ENCODE results near the gene SPATA19. TPM values are rescaled to one million over a fixed set of nuclear protein-coding genes. Genes with fewer than 3 reads are reported as not detected.

Gene SPATA19, protein sequence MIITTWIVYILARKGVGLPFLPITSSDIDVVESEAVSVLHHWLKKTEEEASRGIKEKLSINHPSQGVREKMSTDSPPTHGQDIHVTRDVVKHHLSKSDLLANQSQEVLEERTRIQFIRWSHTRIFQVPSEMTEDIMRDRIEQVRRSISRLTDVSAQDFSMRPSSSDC
- total RNA-seq = not detected

DNA sequence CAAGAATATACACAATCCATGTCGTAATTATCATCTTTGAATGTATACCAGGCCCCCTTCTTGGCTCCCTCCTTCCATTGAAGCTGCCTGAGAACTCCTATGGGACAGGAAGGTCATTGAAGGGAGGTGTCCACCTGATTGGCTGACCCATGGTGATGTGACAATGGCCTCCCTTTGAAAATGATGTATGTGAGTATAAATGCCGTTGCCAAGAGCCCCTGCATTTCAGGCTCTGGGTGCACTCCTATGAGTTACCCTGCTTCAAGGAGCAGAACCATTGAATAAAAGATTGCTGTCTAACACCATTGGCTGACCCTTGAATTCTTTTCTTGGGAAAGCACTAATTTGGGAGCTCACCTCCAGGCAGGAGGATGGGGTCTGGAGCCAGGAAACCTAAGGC lies at the start of gene SPATA19:
SPATA19 (minus strand) TSS at position 101 of the 400 bp plus-strand sequence; CDS start at position 34, 67 bp downstream.
- Histone ChIP-seq H3K9me3 (no peaks in the 10 kb centered on the region), H3K27me3 (no peaks in the 10 kb centered on the region), H3K4me1 (no peaks in the 10 kb centered on the region), H3K27ac (no peak within 1 kb of the TSS), H3K4me3 (no peak within 1 kb of the TSS), H3K36me3 (no peaks in the 10 kb centered on the region)
- TF ChIP-seq, protein P1, sequence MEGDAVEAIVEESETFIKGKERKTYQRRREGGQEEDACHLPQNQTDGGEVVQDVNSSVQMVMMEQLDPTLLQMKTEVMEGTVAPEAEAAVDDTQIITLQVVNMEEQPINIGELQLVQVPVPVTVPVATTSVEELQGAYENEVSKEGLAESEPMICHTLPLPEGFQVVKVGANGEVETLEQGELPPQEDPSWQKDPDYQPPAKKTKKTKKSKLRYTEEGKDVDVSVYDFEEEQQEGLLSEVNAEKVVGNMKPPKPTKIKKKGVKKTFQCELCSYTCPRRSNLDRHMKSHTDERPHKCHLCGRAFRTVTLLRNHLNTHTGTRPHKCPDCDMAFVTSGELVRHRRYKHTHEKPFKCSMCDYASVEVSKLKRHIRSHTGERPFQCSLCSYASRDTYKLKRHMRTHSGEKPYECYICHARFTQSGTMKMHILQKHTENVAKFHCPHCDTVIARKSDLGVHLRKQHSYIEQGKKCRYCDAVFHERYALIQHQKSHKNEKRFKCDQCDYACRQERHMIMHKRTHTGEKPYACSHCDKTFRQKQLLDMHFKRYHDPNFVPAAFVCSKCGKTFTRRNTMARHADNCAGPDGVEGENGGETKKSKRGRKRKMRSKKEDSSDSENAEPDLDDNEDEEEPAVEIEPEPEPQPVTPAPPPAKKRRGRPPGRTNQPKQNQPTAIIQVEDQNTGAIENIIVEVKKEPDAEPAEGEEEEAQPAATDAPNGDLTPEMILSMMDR (IDR thresholded peaks at IDR 0.05) = no peak
- TF ChIP-seq POLR2A (IDR thresholded peaks at IDR 0.05) = no peak
- DNase-seq = no peak

DNA sequence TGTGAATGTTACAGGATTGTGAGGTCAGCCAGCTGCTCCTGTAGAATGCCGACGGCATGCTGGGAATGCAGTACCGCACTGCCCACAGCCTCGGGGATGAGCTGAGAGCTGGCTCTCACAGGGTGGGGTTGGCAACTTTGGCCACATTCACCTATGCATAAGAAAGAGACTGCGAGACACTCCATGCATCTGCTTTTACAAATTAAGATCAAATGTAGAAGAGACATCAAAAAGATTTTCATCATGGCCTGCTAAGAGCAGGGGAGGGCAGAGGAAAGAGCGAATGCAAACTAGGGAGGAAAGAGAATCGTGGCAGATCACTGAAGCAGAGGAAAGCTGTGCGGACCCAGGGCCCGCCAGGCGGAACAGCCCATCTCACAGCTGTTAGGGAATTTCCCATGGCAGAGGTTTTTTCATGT lies 49.8 kb upstream of the SPATA19 start:
- Histone ChIP-seq H3K27me3 (no peaks in the 10 kb centered on the region), H3K9me3 (no peaks in the 10 kb centered on the region), H3K27ac (no peak overlapping the region), H3K36me3 (no peaks in the 10 kb centered on the region), H3K4me3 (no peak overlapping the region), H3K4me1 (no peaks in the 10 kb centered on the region)
- DNase-seq = peak in 1 of 3 donors; percentile 9
- no peak for TF ChIP-seq POLR2A (IDR thresholded peaks at IDR 0.05)
- TF ChIP-seq, protein P1 (IDR thresholded peaks at IDR 0.05) = no peak

DNA sequence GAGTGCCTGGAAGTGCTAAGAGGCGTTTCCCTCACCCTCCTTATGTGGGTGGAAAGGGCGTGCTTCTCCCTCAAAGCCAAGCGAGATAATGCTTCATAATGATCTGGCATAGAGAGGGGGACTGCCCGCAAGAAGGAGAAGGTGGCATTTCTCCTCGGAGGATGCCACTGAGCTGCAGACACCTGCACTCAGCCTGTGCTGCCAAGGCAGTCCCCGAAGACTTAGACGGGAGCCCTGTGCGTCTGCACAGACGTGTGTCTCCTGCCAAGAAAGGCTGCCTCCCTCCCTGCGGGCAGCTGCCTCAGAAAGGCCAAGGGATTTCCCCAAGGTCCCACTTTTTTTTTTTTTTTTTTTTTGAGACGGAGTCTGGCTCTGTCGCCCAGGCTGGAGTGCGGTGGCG lies 48.1 kb upstream of the SPATA19 start:
- H3K4me3 ChIP-seq = no peak overlapping the region
- peak in 1 of 3 donors; percentile 13 for DNase-seq
- H3K9me3 ChIP-seq = no peaks in the 10 kb centered on the region
- H3K27ac ChIP-seq = no peak overlapping the region
- no peaks in the 10 kb centered on the region for H3K4me1 ChIP-seq
- no peaks in the 10 kb centered on the region for H3K36me3 ChIP-seq
- TF ChIP-seq, protein P1 (IDR thresholded peaks at IDR 0.05) = no peak
- no peak for TF ChIP-seq POLR2A (IDR thresholded peaks at IDR 0.05)
- H3K27me3 ChIP-seq = no peaks in the 10 kb centered on the region

DNA sequence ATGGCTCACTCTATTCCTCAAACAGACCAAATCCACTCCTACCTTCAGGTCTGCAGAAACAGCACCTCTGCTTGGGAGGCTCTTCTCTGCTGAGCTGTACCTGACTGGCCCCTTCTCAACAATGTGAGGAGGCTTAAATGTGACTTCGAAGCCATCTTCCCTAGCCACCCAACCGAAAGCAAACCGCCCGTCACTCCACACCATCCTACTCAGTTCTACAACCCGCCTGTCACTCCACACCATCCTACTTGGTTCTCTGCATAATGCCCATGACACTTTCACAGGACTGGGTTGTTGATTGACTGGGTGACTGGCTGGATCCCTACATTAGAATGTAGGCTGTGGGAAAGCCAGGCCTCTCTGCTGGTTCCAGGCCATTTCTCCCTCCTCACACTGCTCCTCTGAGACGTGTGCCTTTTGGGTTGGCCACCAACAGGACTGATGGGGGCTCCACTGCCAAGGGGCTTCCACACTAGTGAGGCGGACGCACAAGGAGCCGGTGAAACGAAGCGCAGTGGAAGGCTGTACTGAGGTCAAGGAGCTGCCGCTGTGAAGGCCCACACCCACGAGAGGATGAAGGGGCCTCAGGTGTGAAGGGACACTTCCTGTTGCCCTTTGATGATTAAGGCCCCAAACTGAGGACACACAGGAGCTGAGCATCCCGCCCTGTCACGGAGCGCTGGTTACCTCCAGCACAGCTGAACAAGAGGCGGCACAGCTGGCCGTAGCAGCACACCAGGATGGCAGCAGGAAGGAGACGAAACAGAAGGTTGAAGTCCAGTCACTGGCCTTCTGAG lies 47.5 kb upstream of the SPATA19 start:
- Histone ChIP-seq H3K4me3 (no peak overlapping the region), H3K4me1 (no peaks in the 10 kb centered on the region), H3K9me3 (no peaks in the 10 kb centered on the region), H3K27ac (no peak overlapping the region), H3K27me3 (no peaks in the 10 kb centered on the region), H3K36me3 (no peaks in the 10 kb centered on the region)
- TF ChIP-seq POLR2A (IDR thresholded peaks at IDR 0.05) = no peak
- TF ChIP-seq, protein P1 (IDR thresholded peaks at IDR 0.05) = no peak
- DNase-seq = peak in 1 of 3 donors; percentile 22

DNA sequence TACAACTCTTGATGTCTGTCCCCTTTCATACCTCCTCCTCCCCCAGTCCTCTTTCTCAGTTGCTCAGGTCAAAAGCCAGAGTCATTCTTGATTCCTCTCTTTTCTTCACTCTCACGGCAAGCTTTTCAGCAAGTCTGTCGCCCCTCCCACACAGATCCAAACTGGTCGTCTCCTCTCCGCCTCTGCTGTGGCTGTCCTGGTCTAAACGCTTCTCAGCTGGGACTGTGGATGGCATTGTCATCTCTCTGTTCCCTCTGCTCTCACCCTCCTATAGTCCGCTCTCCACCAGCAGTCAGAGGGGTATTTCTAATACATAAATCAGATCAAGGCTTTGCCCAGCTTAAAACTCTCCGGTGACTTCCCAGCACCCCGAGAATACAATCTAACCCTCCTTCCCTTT lies 46.8 kb upstream of the SPATA19 start:
- H3K9me3 ChIP-seq = no peaks in the 10 kb centered on the region
- DNase-seq = no peak
- no peaks in the 10 kb centered on the region for H3K4me1 ChIP-seq
- no peak overlapping the region for H3K4me3 ChIP-seq
- no peaks in the 10 kb centered on the region for H3K36me3 ChIP-seq
- TF ChIP-seq, protein P1 (IDR thresholded peaks at IDR 0.05) = no peak
- no peak for TF ChIP-seq POLR2A (IDR thresholded peaks at IDR 0.05)
- H3K27ac ChIP-seq = no peak overlapping the region
- H3K27me3 ChIP-seq = no peaks in the 10 kb centered on the region

Data from Peyer's patch (tissue), 4 donors.